ENCODE data around the gene ALG12. TPM values are rescaled to one million over a fixed set of nuclear protein-coding genes. Genes with fewer than 3 reads are reported as not detected.

The ALG12 gene
- total and polyA plus RNA-seq, 2 of the 4 experiments (the other 2 are of a cell fraction), result 7.2 to 10.9 TPM

DNA sequence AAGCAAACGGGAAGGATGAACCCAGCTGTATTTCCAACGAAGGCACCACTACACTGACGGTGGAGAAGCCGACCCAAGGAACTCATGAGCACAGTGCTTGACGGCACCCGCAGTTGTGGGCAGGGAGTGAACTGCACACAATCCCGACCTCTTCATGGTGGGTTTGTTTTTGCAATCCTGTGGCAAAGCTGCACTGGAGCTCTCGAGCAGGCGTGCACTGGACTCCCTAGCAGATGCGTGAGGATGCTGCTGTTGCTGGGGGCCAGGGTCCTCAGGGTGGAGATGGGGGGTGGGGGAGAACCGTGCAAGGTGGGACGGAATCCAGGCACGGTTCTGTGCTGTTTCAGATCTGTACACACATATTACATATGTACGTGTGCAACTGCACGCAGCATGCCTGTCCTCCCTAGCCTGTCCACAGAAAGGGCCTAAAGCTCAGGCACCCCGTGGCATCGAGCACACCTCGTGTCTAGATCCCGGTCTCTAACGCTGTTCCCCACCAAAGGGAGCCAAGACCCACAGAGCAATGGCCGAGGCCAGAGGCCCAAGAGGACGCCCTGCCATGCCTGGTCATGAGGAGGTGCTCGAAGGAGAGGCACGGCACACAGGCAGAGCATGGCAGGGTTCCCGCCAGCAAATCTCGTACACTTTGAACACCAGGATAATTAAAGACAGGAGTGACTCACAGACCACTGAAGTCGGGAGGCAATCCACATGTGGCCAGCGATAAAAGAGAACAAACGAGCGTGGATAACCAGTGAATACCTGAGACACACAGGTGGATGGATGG, 17.6 kb downstream of the ALG12 start:
- H3K79me1 ChIP-seq (ENCODE audit: low read depth in 1 of 2, low read length in 2 of 2), result peaks cover 4 to 28% of the 10 kb centered on the region in 2 experiments; a peak in 2 of 4 replicates
- POLR2A ChIA-PET (ENCODE audit: unreplicated experiment), result no interaction called here
- H2AFZ ChIP-seq (replicated peaks; ENCODE audit: low read length, poor library complexity), result no peak overlapping the region
- no peak for DNase-seq
- H3K27me3 ChIP-seq (ENCODE audit: control insufficient read depth, insufficient read depth, low read length), result no peaks in the 10 kb centered on the region
- TF ChIP-seq SMC3 (IDR thresholded peaks at IDR 0.05; ENCODE audit: low read depth, low read length) (no peak), CTCF (conservative IDR thresholded peaks at IDR 0.05; ENCODE audit: low read depth, low read length) (no peak), RCOR1 (IDR thresholded peaks at IDR 0.05; ENCODE audit: insufficient replicate concordance, low read length) (no peak), POLR2A (IDR thresholded peaks at IDR 0.05; ENCODE audit: low read depth, low read length) (no peak), USF2 (IDR thresholded peaks at IDR 0.05; ENCODE audit: low read depth, low read length) (no peak)
- H3K18ac ChIP-seq (ENCODE audit: low read depth, low read length), result no peak overlapping the region
- BruUV-seq (replicated peaks), result no TSS peak
- no peak overlapping the region for H3K4me2 ChIP-seq (ENCODE audit: low read depth, low read length)
- H4K5ac ChIP-seq (ENCODE audit: low read depth, low read length), result no peak overlapping the region
- H2BK15ac ChIP-seq (ENCODE audit: low read depth, low read length), result no peak overlapping the region
- H4K8ac ChIP-seq (ENCODE audit: low read depth in 2 of 2, low read length in 2 of 2), result no peak overlapping the region
- H3K23ac ChIP-seq (ENCODE audit: low read depth, low read length), result no peak overlapping the region
- H2BK5ac ChIP-seq (ENCODE audit: low read depth, low read length, poor library complexity, severe bottlenecking), result no peak overlapping the region
- H3K9me1 ChIP-seq (ENCODE audit: insufficient read depth, low read length), result peaks cover 14% of the 10 kb centered on the region
- H2BK20ac ChIP-seq (ENCODE audit: low read depth, low read length), result no peak overlapping the region
- no peak for ATAC-seq (ENCODE audit: low read depth)
- intact Hi-C loops (cut with micrococcal nuclease) (no loop called here), dilution Hi-C loops (cut with HindIII; ENCODE audit: low sequenced_read_pairs, unreplicated experiment) (no loop called here), in situ Hi-C loops (cut with MboI; ENCODE audit: low sequenced_read_pairs) (loop anchor here (25.0 kb wide), 1 partner anchor 88 kb away; no protein-coding TSS in a partner anchor)
- no peak overlapping the region for H3K27ac ChIP-seq (ENCODE audit: insufficient read depth, low read length)
- no peak overlapping the region for H3K14ac ChIP-seq (replicated peaks; ENCODE audit: low read depth, low read length)
- CTCF ChIA-PET, result no interaction called here
- H3K56ac ChIP-seq (ENCODE audit: extremely low read depth, insufficient read depth, low read length), result no peak overlapping the region
- peaks cover 32% of the 10 kb centered on the region for H3K36me3 ChIP-seq (ENCODE audit: control insufficient read depth, insufficient read depth, low read length)
- no peak overlapping the region for H2BK120ac ChIP-seq (ENCODE audit: low read depth, low read length)
- H4K20me1 ChIP-seq (ENCODE audit: insufficient read depth, low read length), result peaks cover 15% of the 10 kb centered on the region
- no peak overlapping the region for H3K9ac ChIP-seq (ENCODE audit: low read depth, low read length)
- H3K4me1 ChIP-seq (ENCODE audit: control insufficient read depth, insufficient read depth, low read length), result no peaks in the 10 kb centered on the region
- no peak overlapping the region for H4K91ac ChIP-seq (ENCODE audit: insufficient read depth, low read depth, low read length)
- no peak overlapping the region for H3K4ac ChIP-seq (ENCODE audit: low read depth, low read length)
- no peaks in the 10 kb centered on the region for H3K9me3 ChIP-seq (ENCODE audit: control insufficient read depth, insufficient read depth, low read length)
- H3K4me3 ChIP-seq (ENCODE audit: insufficient read depth, low read depth, low read length), result no peak overlapping the region
- WGBS, 2 experiments (ENCODE audit: extremely low coverage in 2 of 2, insufficient read length in 1 of 2), result 91% methylated on average over 13 of the region's 30 CpGs; no CpG with 5 or more reads in 1 of the 2 experiments
- peak overlapping the region; percentile 50 for H2AK9ac ChIP-seq (replicated peaks; ENCODE audit: low read depth, low read length, poor library complexity)
- no peak overlapping the region for H2AK5ac ChIP-seq (ENCODE audit: low read depth, low read length)

Data from IMR-90 (cell line).